Adrenal gland (tissue), 12 donors: ENCODE data around the gene ANKRD37. TPM values are rescaled to one million over a fixed set of nuclear protein-coding genes. Genes with fewer than 3 reads are reported as not detected.

Experiments
- DNase-seq, 7 donors: peaks; one replicate each; pipeline ENCODE4 v3.0.0-alpha.2; 2019 to 2020
- H3K27ac ChIP-seq, 5 donors: fragments of 200-600 bp; sonication (generic) in 4 of 5; 1 replicate in 3 of 5; 2 replicates in 2 of 5; pipeline versions ENCODE4 v1.5.1 to v1.8.0; 2016 to 2020; ENCODE audit warnings: mild to moderate bottlenecking in 1 of 5
- H3K27me3 ChIP-seq: fragments of 200-600 bp; 2 replicates; pipeline ENCODE4 v1.8.0; 2021
- H3K36me3 ChIP-seq, 2 donors: fragments of 200-600 bp; replicated peaks in 1 of 2; 1 replicate in 1 of 2; 2 replicates in 1 of 2; pipeline versions ENCODE4 v1.5.1 to v1.8.0; 2018 to 2022
- H3K4me1 ChIP-seq, 2 donors: fragments of 200-600 bp; replicated peaks in 1 of 2; 1 replicate in 1 of 2; 2 replicates in 1 of 2; pipeline versions ENCODE4 v1.5.1 to v1.8.0; 2018 to 2021
- H3K4me3 ChIP-seq, 4 donors: fragments of 200-600 bp; sonication (generic) in 3 of 4; one replicate each; pipeline ENCODE4 v1.5.1; 2016 to 2018
- H3K9me3 ChIP-seq, 3 donors: fragments of 200-600 bp; sonication (generic) in 1 of 3; replicated peaks in 1 of 3; 1 replicate in 2 of 3; 2 replicates in 1 of 3; pipeline versions ENCODE4 v1.5.1 to v1.8.0; 2016 to 2021
- CTCF ChIP-seq, 6 experiments: fragments of 450-650 bp in 4 of 6; fragments of 200-600 bp in 2 of 6; sonication (generic) in 1 of 6; IDR thresholded peaks; 1 replicate in 5 of 6; 2 replicates in 1 of 6; pipeline versions ENCODE4 v1.5.1 to v1.8.0; 2016 to 2021; ENCODE audit warnings: antibody characterized with exemption in 6 of 6, mild to moderate bottlenecking in 2 of 6, moderate library complexity in 1 of 6
- POLR2A ChIP-seq, 2 donors: fragments of 450-650 bp; IDR thresholded peaks; one replicate each; pipeline ENCODE4 v1.6.1; 2017; ENCODE audit warnings: antibody characterized with exemption in 2 of 2, mild to moderate bottlenecking in 2 of 2, moderate library complexity in 1 of 2
- WGBS, 4 donors: extraction: QIAGEN DNeasy Blood & Tissue Kit in 2 of 4; methylation state at CpG; one replicate each; pipeline versions ENCODE4 v1.1.5 to v1.1.7; 2013 to 2017; 5-methylcytosine and 5-hydroxymethylcytosine counted together
- intact Hi-C, 2 donors: fragments of 100-400 bp; cut with DNase I; formaldehyde crosslinking; loops; one replicate each; pipeline versions ENCODE4 v1.14.1 to v1.15.0; 2022 to 2023
- polyA plus RNA-seq, 3 donors: library from polyadenylated mRNA; stranded (reverse); fragments of 200-250 nt in 2 of 3; fragments of 350-450 nt in 1 of 3; fragmentation: Illumina TruSeq in 1 of 3; extraction: RNeasy Lipid Tissue Mini Kit (QIAGEN cat#74804) in 1 of 3; gene quantifications; one replicate each; pipeline ENCODE4 v1.2.3, GENCODE V29; 2013 to 2014
- total RNA-seq, 9 donors: library from RNA; depleted of rRNA in 4 of 9; stranded (reverse); fragments of >200 nt in 4 of 9; fragments of 120-200 nt in 1 of 9; fragmentation: NEBNext Ultra II Directional in 1 of 9; extraction: Animal tissue kit (Norgen Biotek cat#: 25700) in 1 of 9; gene quantifications; one replicate each; pipeline versions ENCODE4 v1.1.0 to v1.2.4, GENCODE V29; 2013 to 2023
- donor health status: healthy with polysubstance abuse.
- donor health status: Bipolar disorder and iron deficiency.
- donor health status: DM: yes; HTN: yes; CAD: no.
- donor health status: DM: no; HTN: no; CAD: no.
- donor health status: DM: no; HTN: no; CAD: no.
- donor health status: DM: yes; HTN: yes; CAD: no.

The ANKRD37 gene
- total and polyA plus RNA-seq, 12 donors: 1.9 to 13.0 (median 6.7) TPM

DNA sequence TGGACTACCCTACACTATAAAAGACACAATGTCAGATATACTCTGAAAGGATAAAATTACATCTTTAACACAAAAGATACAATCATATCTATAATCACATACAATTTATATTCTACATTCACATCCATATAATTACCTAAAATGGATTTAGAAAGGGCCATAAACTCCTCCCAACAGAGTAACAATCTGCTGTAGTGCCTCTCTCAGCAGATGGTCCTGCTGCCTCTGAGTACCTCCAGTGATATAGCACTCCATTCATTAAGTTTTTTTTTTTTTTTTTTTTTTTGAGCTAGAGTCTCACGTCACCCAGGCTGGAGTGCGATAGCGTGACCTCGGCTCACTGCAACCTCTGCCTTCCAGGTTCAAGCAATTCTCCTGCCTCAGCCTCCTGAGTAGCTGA, 7.4 kb downstream of the ANKRD37 start:
- TF ChIP-seq CTCF (IDR thresholded peaks at IDR 0.05) (no peak), POLR2A (IDR thresholded peaks at IDR 0.05) (no peak)
- peaks cover 0 to 66% of the 10 kb centered on the region in 2 donors for H3K36me3 ChIP-seq
- H3K27ac ChIP-seq: no peak overlapping the region
- no peak overlapping the region for H3K4me3 ChIP-seq
- intact Hi-C loops: no loop called here
- WGBS, 4 donors: 94 to 100% (median 97%) methylated on average over 4 of the region's 4 CpGs
- H3K4me1 ChIP-seq: peaks cover 0 to 5% of the 10 kb centered on the region in 2 donors
- DNase-seq: no peak
- no peaks in the 10 kb centered on the region for H3K27me3 ChIP-seq
- no peaks in the 10 kb centered on the region for H3K9me3 ChIP-seq

- no peak for TF ChIP-seq POLR2A (IDR thresholded peaks at IDR 0.05)
- no peak for TF ChIP-seq CTCF (IDR thresholded peaks at IDR 0.05)
- Histone ChIP-seq H3K27ac (peak overlapping the region in 2 of 5 donors; percentile 5 to 37), H3K27me3 (no peaks in the 10 kb centered on the region), H3K4me1 (peaks cover 0 to 5% of the 10 kb centered on the region in 2 donors), H3K4me3 (no peak overlapping the region), H3K36me3 (peaks cover 0 to 53% of the 10 kb centered on the region in 2 donors), H3K9me3 (no peaks in the 10 kb centered on the region)
- DNase-seq: no peak
- 67 to 84% (median 72%) methylated on average over 6 of the region's 6 CpGs for WGBS, 4 donors
- intact Hi-C loops: no loop called here
These were observed 8.8 kb downstream of the ANKRD37 start for GRCh38 chr4:185405296-185405999.

GRCh38 chr4:185408432-185408831, 11.8 kb downstream of the ANKRD37 start:
- Histone ChIP-seq H3K4me1 (peaks cover 0 to 5% of the 10 kb centered on the region in 2 donors), H3K27me3 (no peaks in the 10 kb centered on the region), H3K36me3 (peaks cover 0 to 36% of the 10 kb centered on the region in 2 donors), H3K27ac (no peak overlapping the region), H3K4me3 (no peak overlapping the region), H3K9me3 (no peaks in the 10 kb centered on the region)
- intact Hi-C loops: no loop called here
- no peak for DNase-seq
- WGBS, 4 donors: 95 to 98% (median 96%) methylated on average over 2 of the region's 2 CpGs
- TF ChIP-seq POLR2A (IDR thresholded peaks at IDR 0.05) (no peak), CTCF (IDR thresholded peaks at IDR 0.05) (no peak)

DNA sequence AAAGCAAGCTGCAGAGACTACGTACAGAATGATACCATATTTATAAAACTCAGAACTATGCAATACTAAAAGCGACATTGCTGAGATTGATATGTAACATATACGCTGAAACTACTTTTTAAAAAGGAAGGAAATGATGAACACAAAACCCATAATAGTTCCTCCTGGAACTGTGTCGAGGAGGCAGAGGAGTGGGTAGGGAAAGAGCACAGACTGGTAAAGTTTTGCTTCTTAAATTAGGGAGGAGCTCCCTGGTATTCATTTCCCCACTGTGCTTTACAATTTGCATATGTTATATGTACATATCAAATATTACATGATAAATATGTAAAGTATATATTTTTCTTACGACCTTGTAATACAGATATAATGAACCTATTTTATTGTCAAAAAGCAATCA, 15.2 kb downstream of the ANKRD37 start:
- Histone ChIP-seq H3K36me3 (peaks cover 0 to 28% of the 10 kb centered on the region in 2 donors), H3K4me3 (no peak overlapping the region), H3K9me3 (no peaks in the 10 kb centered on the region), H3K27me3 (no peaks in the 10 kb centered on the region), H3K4me1 (no peaks in the 10 kb centered on the region), H3K27ac (peak overlapping the region in 1 of 5 donors; percentile 19)
- TF ChIP-seq CTCF (IDR thresholded peaks at IDR 0.05) (no peak), POLR2A (IDR thresholded peaks at IDR 0.05) (no peak)
- intact Hi-C loops: no loop called here
- 71 to 81% (median 78%) methylated on average over 5 of the region's 5 CpGs for WGBS, 4 donors
- no peak for DNase-seq
